ENCODE measurements around the gene HSPA4. TPM values are rescaled to one million over a fixed set of nuclear protein-coding genes. Genes with fewer than 3 reads are reported as not detected.
"Not testable (repeated sequence)": the region's sequence is repeated elsewhere in the genome, so short reads cannot be mapped to it uniquely, and the experiment has no call there.

HSPA4 gene
- total RNA-seq (2014; rRNA removed; shearing (Covaris generic)) (101 and 123 TPM in 2 replicates), polyA plus RNA-seq (2016; fragmentation: Nextera tagmentation; extraction: Ambion mirVana) (105 and 111 TPM in 2 replicates)

GRCh38 chr5:133051542-133052316 lies at the start of gene HSPA4:
Gene HSPA4, plus strand, starts transcription at chr5:133052013. Its CDS starts 238 bp downstream, at chr5:133052251.
- H3F3A ChIP-seq (ENCODE audit: insufficient read depth): peaks cover 25% of the 10 kb centered on the region
- H3K27me3 ChIP-seq (replicated peaks; ENCODE audit: insufficient read depth): no peaks in the 10 kb centered on the region
- peak within 1 kb of the TSS; percentile 96 for H3K27ac ChIP-seq
- peak; percentile 100 for DNase-seq
- H2AFZ ChIP-seq: peak within 1 kb of the TSS; percentile 75
- peaks cover 20% of the 10 kb centered on the region for H3K4me1 ChIP-seq (ENCODE audit: insufficient read depth)
- peak within 1 kb of the TSS; percentile 96 for H3K4me2 ChIP-seq (ENCODE audit: unreplicated experiment)
- no peaks in the 10 kb centered on the region for H3K36me3 ChIP-seq (ENCODE audit: low read depth)
- no peaks in the 10 kb centered on the region for H3K9me2 ChIP-seq (ENCODE audit: insufficient read depth)
- peaks cover 56% of the 10 kb centered on the region for H3K79me2 ChIP-seq (ENCODE audit: insufficient read depth)
- peak within 1 kb of the TSS; percentile 88 for H3K4me3 ChIP-seq
- peaks cover 7% of the 10 kb centered on the region for H4K20me1 ChIP-seq (ENCODE audit: insufficient read depth)
- peak within 1 kb of the TSS; percentile 98 for H3K9ac ChIP-seq
- no peak for TF ChIP-seq EZH2 (IDR thresholded peaks at IDR 0.05; ENCODE audit: insufficient read depth, poor library complexity, severe bottlenecking)
- TF ChIP-seq EZH2phosphoT487 (IDR thresholded peaks at IDR 0.05; ENCODE audit: insufficient read depth, low read depth): no peak
- WGBS, 2 experiments (ENCODE audit: low coverage in 1 of 2, low lambda C conversion rate in 2 of 2, missing lambda C conversion rate in 2 of 2): 0 to 1% methylated on average over 68 of the region's 68 CpGs
- no peaks in the 10 kb centered on the region for H3K9me3 ChIP-seq (ENCODE audit: low read depth)
- in situ Hi-C loops (cut with MboI): no loop called here

DNA sequence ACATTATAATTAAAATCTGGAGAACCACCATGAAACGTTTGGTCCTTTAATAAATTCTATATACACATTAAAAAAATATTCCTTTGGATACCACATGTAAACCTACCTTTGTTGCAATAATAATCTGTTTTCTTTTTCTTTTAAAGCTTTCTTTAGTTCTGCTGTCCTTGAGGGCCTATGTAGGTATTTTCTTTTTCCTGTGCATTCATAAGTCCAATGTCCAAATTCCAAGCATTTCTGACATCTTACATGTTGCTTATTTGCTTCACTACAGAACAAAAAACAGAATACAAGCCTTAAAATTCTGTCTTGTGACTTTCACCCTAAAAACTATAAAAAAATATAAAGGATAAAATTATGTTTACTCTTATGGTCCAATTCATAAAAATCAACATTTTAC lies 45.2 kb upstream of the HSPA4 start:
- Histone ChIP-seq H3K27me3 (replicated peaks; ENCODE audit: insufficient read depth) (no peaks in the 10 kb centered on the region), H3K4me2 (ENCODE audit: unreplicated experiment) (no peak overlapping the region), H3F3A (ENCODE audit: insufficient read depth) (no peaks in the 10 kb centered on the region), H2AFZ (no peak overlapping the region), H3K9me3 (ENCODE audit: low read depth) (no peaks in the 10 kb centered on the region), H3K4me1 (ENCODE audit: insufficient read depth) (no peaks in the 10 kb centered on the region), H3K79me2 (ENCODE audit: insufficient read depth) (peaks cover 36% of the 10 kb centered on the region), H3K9ac (no peak overlapping the region), H3K4me3 (no peak overlapping the region), H3K27ac (no peak overlapping the region), H3K9me2 (ENCODE audit: insufficient read depth) (no peaks in the 10 kb centered on the region), H4K20me1 (ENCODE audit: insufficient read depth) (no peaks in the 10 kb centered on the region), H3K36me3 (ENCODE audit: low read depth) (peaks cover 11% of the 10 kb centered on the region; the same call in 1 of the 2 replicates)
- TF ChIP-seq EZH2 (IDR thresholded peaks at IDR 0.05; ENCODE audit: insufficient read depth, poor library complexity, severe bottlenecking): no peak
- no peak for TF ChIP-seq EZH2phosphoT487 (IDR thresholded peaks at IDR 0.05; ENCODE audit: insufficient read depth, low read depth)
- 83 to 88% methylated on average over 1 of the region's 1 CpG for WGBS, 2 experiments (ENCODE audit: low coverage in 1 of 2, low lambda C conversion rate in 2 of 2, missing lambda C conversion rate in 2 of 2)
- in situ Hi-C loops (cut with MboI): no loop called here
- no peak for DNase-seq

GRCh38 chr5:133008455-133008854 lies 43.4 kb upstream of the HSPA4 start:
- H3K4me2 ChIP-seq (ENCODE audit: unreplicated experiment); H2AFZ ChIP-seq; H4K20me1 ChIP-seq (ENCODE audit: insufficient read depth); in situ Hi-C loops (cut with MboI); H3K4me3 ChIP-seq; H3K27ac ChIP-seq; H3F3A ChIP-seq (ENCODE audit: insufficient read depth); H3K9me3 ChIP-seq (ENCODE audit: low read depth); H3K27me3 ChIP-seq (replicated peaks; ENCODE audit: insufficient read depth); H3K9ac ChIP-seq; H3K4me1 ChIP-seq (ENCODE audit: insufficient read depth); H3K9me2 ChIP-seq (ENCODE audit: insufficient read depth); DNase-seq: not testable (repeated sequence)
- H3K79me2 ChIP-seq (ENCODE audit: insufficient read depth): peaks cover 50% of the 10 kb centered on the region
- WGBS, 2 experiments (ENCODE audit: low coverage in 1 of 2, low lambda C conversion rate in 2 of 2, missing lambda C conversion rate in 2 of 2): 81 to 92% methylated on average over 2 to 6 of the region's 6 CpGs
- H3K36me3 ChIP-seq (ENCODE audit: low read depth): peaks cover 11% of the 10 kb centered on the region; the same call in 1 of the 2 replicates

DNA sequence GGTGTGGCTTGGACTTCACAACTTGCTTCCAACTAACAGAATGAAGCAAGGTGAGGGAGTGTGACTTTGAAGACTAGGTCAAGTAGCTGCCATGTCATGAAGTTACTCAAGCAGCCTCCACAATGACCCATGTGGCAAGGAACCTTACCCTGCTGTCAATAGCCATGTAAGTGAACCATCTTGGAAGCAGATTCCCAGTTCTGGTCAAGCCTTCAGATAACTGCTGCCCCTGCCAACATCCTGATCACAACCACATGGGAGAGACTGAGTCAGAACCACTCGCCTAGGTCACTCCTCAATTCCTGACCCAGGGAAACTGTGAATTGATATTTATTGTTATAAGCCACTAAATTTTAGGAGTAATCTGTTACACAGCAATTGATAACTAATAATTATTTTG lies 36.3 kb upstream of the HSPA4 start:
- in situ Hi-C loops (cut with MboI): no loop called here
- Histone ChIP-seq H3K9me2 (ENCODE audit: insufficient read depth) (no peaks in the 10 kb centered on the region), H3K79me2 (ENCODE audit: insufficient read depth) (peaks cover 87% of the 10 kb centered on the region), H3K9ac (no peak overlapping the region), H3K36me3 (ENCODE audit: low read depth) (peaks cover 18% of the 10 kb centered on the region; the same call in 1 of the 2 replicates), H3K9me3 (ENCODE audit: low read depth) (no peaks in the 10 kb centered on the region), H3F3A (ENCODE audit: insufficient read depth) (no peaks in the 10 kb centered on the region), H2AFZ (no peak overlapping the region), H3K4me2 (ENCODE audit: unreplicated experiment) (no peak overlapping the region), H3K4me3 (no peak overlapping the region), H3K27me3 (replicated peaks; ENCODE audit: insufficient read depth) (no peaks in the 10 kb centered on the region), H4K20me1 (ENCODE audit: insufficient read depth) (no peaks in the 10 kb centered on the region), H3K4me1 (ENCODE audit: insufficient read depth) (no peaks in the 10 kb centered on the region), H3K27ac (no peak overlapping the region)
- no peak for TF ChIP-seq EZH2 (IDR thresholded peaks at IDR 0.05; ENCODE audit: insufficient read depth, poor library complexity, severe bottlenecking)
- no peak for TF ChIP-seq EZH2phosphoT487 (IDR thresholded peaks at IDR 0.05; ENCODE audit: insufficient read depth, low read depth)
- WGBS, 2 experiments (ENCODE audit: low coverage in 1 of 2, low lambda C conversion rate in 2 of 2, missing lambda C conversion rate in 2 of 2): 39 to 40% methylated on average over 1 of the region's 1 CpG
- peak; percentile 37 for DNase-seq
